KOPT-K1 (cell line): Measurements from ENCODE around the gene ROMO1.
"Not testable (repeated sequence)": the region's sequence is repeated elsewhere in the genome, so short reads cannot be mapped to it uniquely, and the experiment has no call there.

Experiments
- H3K27ac ChIP-seq: fragments of 200-600 bp; sonication (generic); 2 replicates; pipeline ENCODE4 v1.5.1; 2016; ENCODE audit warnings: antibody characterized with exemption, mild to moderate bottlenecking, low read depth, low read length; ENCODE audit not compliant: poor library complexity, severe bottlenecking
- H3K36me3 ChIP-seq: fragments of 200-600 bp; sonication (generic); 2 replicates; pipeline ENCODE4 v1.5.1; 2017; ENCODE audit warnings: antibody characterized with exemption, mild to moderate bottlenecking, low read length, moderate library complexity; ENCODE audit not compliant: insufficient read depth
- H3K9me3 ChIP-seq: fragments of 200-600 bp; sonication (generic); 2 replicates; pipeline ENCODE4 v1.5.1; 2017; ENCODE audit warnings: antibody characterized with exemption, low read length, mild to moderate bottlenecking; ENCODE audit not compliant: insufficient read depth, poor library complexity, severe bottlenecking

The ROMO1 gene

GRCh38 chr20:35664466-35665206 lies 34.6 kb upstream of the ROMO1 start, which contains the start of the genes CPNE1 and RBM12:
Gene CPNE1, minus strand, starts transcription at chr20:35664900. Its CDS starts 31,977 bp downstream, at chr20:35632923.
Gene RBM12, minus strand, starts transcription at chr20:35664900. Its CDS starts 9,578 bp downstream, at chr20:35655322.
- Histone ChIP-seq H3K9me3 (no peaks in the 10 kb centered on the region), H3K36me3 (peaks cover 13% of the 10 kb centered on the region), H3K27ac (peak within 1 kb of the TSS; percentile 93)

DNA sequence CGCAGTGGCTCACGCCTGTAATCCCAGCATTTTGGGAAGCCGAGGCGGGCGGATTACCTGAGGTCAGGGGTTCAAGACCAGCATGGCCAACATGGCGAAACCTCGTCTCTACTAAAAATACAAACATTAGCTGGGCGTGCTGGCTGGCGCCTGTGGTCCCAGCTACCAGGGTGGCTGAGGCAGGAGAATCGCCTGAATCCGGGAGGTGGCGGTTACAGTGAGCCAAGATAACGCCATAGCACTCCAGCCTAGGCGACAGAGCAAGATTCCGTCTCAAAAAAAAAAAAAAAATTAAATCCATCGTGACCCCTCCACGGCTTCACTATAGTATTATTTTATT lies 33.3 kb upstream of the ROMO1 start:
- H3K27ac ChIP-seq: no peak overlapping the region
- peaks cover 26% of the 10 kb centered on the region for H3K36me3 ChIP-seq
- H3K9me3 ChIP-seq: no peaks in the 10 kb centered on the region

- Histone ChIP-seq H3K27ac (no peak overlapping the region), H3K9me3 (no peaks in the 10 kb centered on the region), H3K36me3 (peaks cover 58% of the 10 kb centered on the region)
These were observed 30.0 kb upstream of the ROMO1 start for GRCh38 chr20:35669221-35669620.

GRCh38 chr20:35669681-35670080 lies 29.5 kb upstream of the ROMO1 start:
- peaks cover 63% of the 10 kb centered on the region for H3K36me3 ChIP-seq
- no peaks in the 10 kb centered on the region for H3K9me3 ChIP-seq
- no peak overlapping the region for H3K27ac ChIP-seq

- no peak overlapping the region for H3K27ac ChIP-seq
- H3K36me3 ChIP-seq: peaks cover 76% of the 10 kb centered on the region
- H3K9me3 ChIP-seq: no peaks in the 10 kb centered on the region
These were observed 25.3 kb upstream of the ROMO1 start for GRCh38 chr20:35673884-35674283.

GRCh38 chr20:35674921-35675320 lies 24.3 kb upstream of the ROMO1 start:
- no peak overlapping the region for H3K27ac ChIP-seq
- no peaks in the 10 kb centered on the region for H3K9me3 ChIP-seq
- peaks cover 73% of the 10 kb centered on the region for H3K36me3 ChIP-seq

GRCh38 chr20:35680452-35681183 lies 18.6 kb upstream of the ROMO1 start:
- H3K9me3 ChIP-seq: no peaks in the 10 kb centered on the region
- no peak overlapping the region for H3K27ac ChIP-seq

GRCh38 chr20:35681960-35682359 lies 17.2 kb upstream of the ROMO1 start:
- Histone ChIP-seq H3K27ac (no peak overlapping the region), H3K36me3 (peaks cover 41% of the 10 kb centered on the region), H3K9me3 (no peaks in the 10 kb centered on the region)

More at GRCh38 chr20:35680452-35681183, 18.6 kb upstream of the ROMO1 start:
- H3K36me3 ChIP-seq: peaks cover 36% of the 10 kb centered on the region

DNA sequence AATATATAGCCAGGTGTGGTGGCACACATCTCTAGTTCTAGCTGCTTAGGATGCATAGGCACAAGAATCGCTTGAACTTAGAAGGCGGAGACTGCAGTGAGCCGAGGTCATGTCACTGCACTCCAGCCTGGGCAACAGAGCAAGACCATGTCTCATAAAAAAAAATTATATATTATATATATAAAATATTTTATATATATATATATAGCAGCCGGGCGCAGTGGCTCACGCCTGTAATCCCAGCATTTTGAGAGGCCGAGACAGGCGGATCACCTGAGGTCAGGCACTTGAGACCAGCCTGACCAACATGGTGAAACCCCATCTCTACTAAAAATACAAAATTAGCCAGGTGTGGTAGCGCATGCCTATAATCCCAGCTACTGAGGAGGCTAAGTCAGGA lies 13.8 kb upstream of the ROMO1 start:
- not testable (repeated sequence) for H3K27ac ChIP-seq
- peaks cover 56% of the 10 kb centered on the region for H3K36me3 ChIP-seq

GRCh38 chr20:35686872-35687271 lies 12.3 kb upstream of the ROMO1 start:
- H3K27ac ChIP-seq, H3K9me3 ChIP-seq: not testable (repeated sequence)
- peaks cover 59% of the 10 kb centered on the region for H3K36me3 ChIP-seq

More for the DNA sequence above, 13.8 kb upstream of the ROMO1 start:
- H3K9me3 ChIP-seq: not testable (repeated sequence)

- H3K36me3 ChIP-seq: peaks cover 82% of the 10 kb centered on the region
- H3K9me3 ChIP-seq: no peaks in the 10 kb centered on the region
- H3K27ac ChIP-seq: no peak overlapping the region
These were observed 8.9 kb upstream of the ROMO1 start for GRCh38 chr20:35690265-35690664.

GRCh38 chr20:35695245-35695749 lies 3.9 kb upstream of the ROMO1 start:
- Histone ChIP-seq H3K27ac (no peak overlapping the region), H3K36me3 (peaks cover 45% of the 10 kb centered on the region)

DNA sequence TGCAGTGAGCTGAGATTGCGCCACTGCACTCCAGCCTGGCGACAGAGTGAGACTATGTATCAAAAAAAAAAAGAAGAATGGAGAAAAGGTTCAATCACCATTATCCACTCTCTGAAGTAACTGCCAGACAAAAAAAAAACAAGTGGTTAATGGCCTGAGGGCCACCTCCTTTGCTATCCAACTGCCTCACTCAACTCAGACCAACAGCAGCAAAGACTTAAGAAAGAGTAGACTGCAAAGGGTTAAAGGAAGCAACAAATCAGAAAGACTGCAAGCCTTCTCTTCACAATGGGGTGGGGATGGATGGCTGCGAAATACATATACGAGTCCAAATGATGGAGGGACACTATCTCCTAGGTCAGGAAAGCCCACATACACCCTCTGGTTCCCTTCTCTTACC lies 3.2 kb upstream of the ROMO1 start:
- Histone ChIP-seq H3K36me3 (peaks cover 46% of the 10 kb centered on the region), H3K9me3 (no peaks in the 10 kb centered on the region), H3K27ac (no peak overlapping the region)

More at GRCh38 chr20:35695245-35695749, 3.9 kb upstream of the ROMO1 start:
- no peaks in the 10 kb centered on the region for H3K9me3 ChIP-seq

GRCh38 chr20:35697696-35698297 lies 1.4 kb upstream of the ROMO1 start:
- no peaks in the 10 kb centered on the region for H3K9me3 ChIP-seq
- H3K27ac ChIP-seq: peak overlapping the region; percentile 84
- H3K36me3 ChIP-seq: peaks cover 50% of the 10 kb centered on the region
